Bronchial epithelial cell (primary cell): ENCODE measurements around the gene PCSK5. TPM values are rescaled to one million over a fixed set of nuclear protein-coding genes. Genes with fewer than 3 reads are reported as not detected.
"Not testable (repeated sequence)": the region's sequence is repeated elsewhere in the genome, so short reads cannot be mapped to it uniquely, and the experiment has no call there.

Experiments used
- DNase-seq: peaks from one replicate; pipeline ENCODE4 v3.0.0-alpha.2; 2010; ENCODE audit warnings: low read depth
- FAIRE-seq: peaks from 2 replicates; lab custom pipeline; 2011; peaks lifted over from hg19 to GRCh38; lab: Jason Lieb, UNC
- H3K27me3 ChIP-seq: 2 replicates; pipeline ENCODE4 v1.5.1; 2011; ENCODE audit warnings: low read length; ENCODE audit not compliant: control insufficient read depth, insufficient read depth
- H3K36me3 ChIP-seq: 2 replicates; pipeline ENCODE4 v1.5.1; 2011; ENCODE audit warnings: low read length; ENCODE audit not compliant: control insufficient read depth, insufficient read depth
- H3K4me3 ChIP-seq: 2 replicates; pipeline ENCODE4 v1.5.1; 2011; ENCODE audit warnings: mild to moderate bottlenecking, low read depth, low read length, control low read depth
- CTCF ChIP-seq: IDR thresholded peaks from 2 replicates; pipeline ENCODE4 v1.5.1; 2011; ENCODE audit warnings: mild to moderate bottlenecking, moderate library complexity, low read length, control low read depth, inconsistent platforms; ENCODE audit not compliant: insufficient read depth, severe bottlenecking
- total RNA-seq: library from RNA; depleted of rRNA; stranded (reverse); fragments of >200 nt; gene quantifications from 2 replicates; pipeline ENCODE4 v1.2.1, GENCODE V29; 2014

PCSK5 gene
- total RNA-seq, 1 donor from 2014 or later, result 4.2 TPM

DNA sequence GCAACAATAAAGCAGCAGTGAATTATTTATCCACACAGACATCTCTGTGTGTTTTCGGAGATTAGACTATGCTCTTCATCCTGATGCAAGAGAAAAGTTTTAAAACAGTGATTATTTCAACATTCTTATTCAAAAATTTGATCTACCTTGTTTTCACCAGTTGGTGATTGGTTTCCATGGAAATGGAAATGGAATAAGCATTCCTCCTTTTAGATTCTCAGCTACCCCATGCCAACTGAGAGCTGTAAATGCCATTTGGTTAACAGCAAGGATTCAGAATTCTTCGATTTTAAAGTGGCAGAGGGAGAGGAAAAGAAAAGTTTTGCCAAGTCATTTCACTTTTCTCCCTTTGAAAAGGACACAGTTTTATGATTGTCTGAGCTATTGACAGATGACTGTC is 154.7 kb downstream of the PCSK5 start:
- Histone ChIP-seq H3K4me3 (no peak overlapping the region), H3K27me3 (no peaks in the 10 kb centered on the region), H3K36me3 (no peaks in the 10 kb centered on the region)
- FAIRE-seq (no peak), DNase-seq (no peak)
- no peak for TF ChIP-seq CTCF

DNA sequence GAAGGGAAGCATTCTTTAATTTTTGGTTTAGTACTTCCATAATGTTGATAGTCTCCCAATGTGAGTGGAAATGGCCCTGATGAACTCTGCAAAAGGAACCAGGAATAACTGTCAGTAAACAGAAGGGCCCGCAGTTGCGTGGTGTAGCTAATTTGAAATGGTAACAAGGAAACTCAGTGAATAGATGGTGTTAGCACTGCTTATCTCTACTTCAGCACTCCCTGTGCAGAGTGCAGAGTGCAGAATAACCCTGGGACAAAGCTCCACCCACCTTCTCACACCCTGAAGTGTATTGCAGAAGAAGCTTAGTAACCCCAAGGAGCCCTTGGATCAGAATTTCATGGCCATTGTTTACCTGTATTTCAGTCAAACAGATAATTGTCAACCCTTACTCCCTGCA is 158.9 kb downstream of the PCSK5 start:
- DNase-seq, result no peak
- no peaks in the 10 kb centered on the region for H3K36me3 ChIP-seq
- no peaks in the 10 kb centered on the region for H3K27me3 ChIP-seq
- TF ChIP-seq CTCF, result no peak
- H3K4me3 ChIP-seq, result no peak overlapping the region
- no peak for FAIRE-seq

GRCh38 chr9:76067696-76068095 is 177.2 kb downstream of the PCSK5 start:
- FAIRE-seq (no peak), DNase-seq (no peak)
- Histone ChIP-seq H3K36me3 (no peaks in the 10 kb centered on the region), H3K4me3 (no peak overlapping the region), H3K27me3 (no peaks in the 10 kb centered on the region)
- TF ChIP-seq CTCF, result no peak

GRCh38 chr9:76077537-76077936 is 187.1 kb downstream of the PCSK5 start:
- no peak for TF ChIP-seq CTCF
- H3K4me3 ChIP-seq, result no peak overlapping the region
- no peaks in the 10 kb centered on the region for H3K36me3 ChIP-seq
- H3K27me3 ChIP-seq, result no peaks in the 10 kb centered on the region
- FAIRE-seq (no peak), DNase-seq (no peak)

DNA sequence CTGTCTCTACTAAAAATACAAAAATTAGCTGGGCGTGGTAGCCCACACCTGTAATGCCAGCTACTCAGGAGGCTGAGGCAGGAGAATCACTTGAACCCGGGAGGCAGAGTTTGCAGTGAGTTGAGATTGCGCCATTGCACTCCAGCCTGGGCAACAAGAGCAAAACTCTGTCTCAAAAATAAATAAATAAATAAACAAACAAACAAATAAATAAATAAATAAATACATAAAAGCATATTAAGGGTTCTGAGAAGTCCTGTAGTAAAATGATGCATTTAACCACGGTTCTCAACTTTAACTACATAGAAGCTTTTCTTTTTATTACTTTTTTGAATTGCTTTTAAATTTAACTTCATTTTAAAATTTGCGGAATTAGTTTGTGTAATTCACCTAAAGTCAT is 190.8 kb downstream of the PCSK5 start:
- not testable (repeated sequence) for FAIRE-seq, H3K4me3 ChIP-seq, H3K36me3 ChIP-seq, DNase-seq, H3K27me3 ChIP-seq

- H3K4me3 ChIP-seq, result no peak overlapping the region
- TF ChIP-seq CTCF, result no peak
- no peak for FAIRE-seq
- H3K27me3 ChIP-seq, result no peaks in the 10 kb centered on the region
- H3K36me3 ChIP-seq, result no peaks in the 10 kb centered on the region
- no peak for DNase-seq
Measured at GRCh38 chr9:76082057-76082456, 191.6 kb downstream of the PCSK5 start.
